Muscle of arm (tissue), 14 donors: ENCODE results near the gene YTHDC1. TPM values are rescaled to one million over a fixed set of nuclear protein-coding genes. Genes with fewer than 3 reads are reported as not detected.
A peak's percentile ranks its signal among the peaks of the same experiment; 100 is the strongest.
"Not testable (repeated sequence)": the region's sequence is repeated elsewhere in the genome, so short reads cannot be mapped to it uniquely, and the experiment has no call there.

ENCODE experiments used
- DNase-seq: peaks from one replicate; pipeline ENCODE4 v3.0.0-alpha.2; 2013
- long read RNA-seq, 11 donors: transcript quantifications; one replicate each; lab custom pipeline, GENCODE V29; 2026
- polyA plus RNA-seq, 12 donors: library from polyadenylated mRNA; unstranded; fragments of 120-200 nt; gene quantifications; one replicate each; pipeline ENCODE4 v1.2.1, GENCODE V29; 2013; ENCODE audit not compliant: insufficient read length in 12 of 12

The YTHDC1 gene
- 100 to 1,000 TPM in 1 of 12 donors, 10 to 100 TPM in 10, not detected in 1; 61.3 to 118 (median 85.7) TPM for polyA plus RNA-seq
- long read RNA-seq, donor 1, partial matches to known transcripts: 56 of 62 reads
- long read RNA-seq, donor 1, other reads (novel, unspliced or antisense): 0 of 62 reads
- long read RNA-seq, donor 2, full-length matches to known transcripts: 5 of 65 reads
- long read RNA-seq, donor 2, partial matches to known transcripts: 60 of 65 reads
- long read RNA-seq, donor 2, other reads (novel, unspliced or antisense): 0 of 65 reads
- long read RNA-seq, donor 3, full-length matches to known transcripts: 5 of 11 reads
- long read RNA-seq, donor 3, partial matches to known transcripts: 6 of 11 reads
- long read RNA-seq, donor 3, other reads (novel, unspliced or antisense): 0 of 11 reads
- long read RNA-seq, donor 4, full-length matches to known transcripts: 2 of 2 reads
- long read RNA-seq, donor 4, partial matches to known transcripts: 0 of 2 reads
- long read RNA-seq, donor 4, other reads (novel, unspliced or antisense): 0 of 2 reads
- long read RNA-seq, donor 5, transcript YTHDC1-204 (3 exons, 581 nt): major isoform, 7 of 48 reads
- long read RNA-seq, donor 5, partial matches to known transcripts: 38 of 48 reads
- long read RNA-seq, donor 5, other reads (novel, unspliced or antisense): 0 of 48 reads
- long read RNA-seq, donor 6, full-length matches to known transcripts: 1 of 7 reads
- long read RNA-seq, donor 6, partial matches to known transcripts: 6 of 7 reads
- long read RNA-seq, donor 6, other reads (novel, unspliced or antisense): 0 of 7 reads
- long read RNA-seq, donor 7, partial matches to known transcripts: 10 of 12 reads
- long read RNA-seq, donor 7, other reads (novel, unspliced or antisense): 0 of 12 reads
- long read RNA-seq, donor 8, full-length matches to known transcripts: 7 of 51 reads
- long read RNA-seq, donor 8, partial matches to known transcripts: 44 of 51 reads
- long read RNA-seq, donor 8, other reads (novel, unspliced or antisense): 0 of 51 reads
- long read RNA-seq, donor 9, partial matches to known transcripts: 6 of 10 reads
- long read RNA-seq, donor 9, other reads (novel, unspliced or antisense): 0 of 10 reads
- long read RNA-seq, donor 10, transcript YTHDC1-204 (3 exons, 581 nt): major isoform, 5 of 32 reads
- long read RNA-seq, donor 10, partial matches to known transcripts: 27 of 32 reads
- long read RNA-seq, donor 10, other reads (novel, unspliced or antisense): 0 of 32 reads
- long read RNA-seq, donor 11, partial matches to known transcripts: 25 of 29 reads
- long read RNA-seq, donor 11, other reads (novel, unspliced or antisense): 0 of 29 reads

GRCh38 chr4:68349649-68350360, at the start of gene YTHDC1:
Gene YTHDC1, minus strand, starts transcription at chr4:68350090. Its CDS starts 337 bp downstream, at chr4:68349753.
- DNase-seq: peak; percentile 98

- DNase-seq: no peak
Measured at GRCh38 chr4:68399306-68399705, 49.4 kb upstream of the YTHDC1 start.

DNA sequence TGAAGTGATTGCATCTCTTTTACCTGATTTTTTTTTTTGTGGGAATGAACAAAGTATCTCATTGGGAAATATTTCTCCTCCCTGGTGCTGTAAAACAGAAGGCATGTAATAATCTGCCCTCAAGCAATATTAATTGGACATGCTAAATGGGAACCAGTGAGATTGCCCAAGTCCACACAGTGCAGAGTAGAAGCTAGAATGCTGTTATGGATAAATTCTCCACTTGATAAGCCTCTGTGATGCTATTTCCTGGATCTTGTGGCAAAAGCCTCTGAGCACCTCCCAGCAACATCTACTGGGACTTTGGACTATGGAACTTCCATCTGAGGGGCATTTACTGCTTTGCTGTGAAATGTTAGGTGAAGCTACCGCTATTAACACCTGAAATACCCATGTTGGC, 46.9 kb upstream of the YTHDC1 start:
- DNase-seq: no peak

DNA sequence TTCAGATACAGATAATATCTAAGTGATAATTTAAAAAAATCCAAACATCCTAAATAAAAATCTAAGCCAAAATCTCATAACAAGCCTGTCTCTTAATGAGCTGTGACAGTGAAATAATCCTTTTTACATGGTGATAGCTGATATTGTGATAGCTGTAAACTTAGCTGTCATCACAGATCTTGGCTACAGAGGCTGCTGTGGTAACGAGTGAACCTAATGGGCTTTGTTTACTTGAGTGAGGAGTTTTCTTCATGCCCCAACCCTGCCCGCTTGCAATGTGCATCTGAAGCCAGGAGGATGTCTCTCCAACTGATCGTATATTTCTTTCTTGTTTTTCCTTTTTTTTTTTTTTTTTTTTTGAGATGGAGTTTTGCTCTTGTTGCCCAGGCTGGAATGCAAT, 41.5 kb upstream of the YTHDC1 start:
- DNase-seq: no peak

- no peak for DNase-seq
Measured at GRCh38 chr4:68390205-68390935, 40.5 kb upstream of the YTHDC1 start.

- DNase-seq: not testable (repeated sequence)
Measured at GRCh38 chr4:68389386-68389913, 39.6 kb upstream of the YTHDC1 start.

GRCh38 chr4:68388347-68388865, 38.5 kb upstream of the YTHDC1 start:
- no peak for DNase-seq

- DNase-seq: no peak
Measured at GRCh38 chr4:68385267-68385666, 35.4 kb upstream of the YTHDC1 start.

GRCh38 chr4:68383115-68383514, 33.2 kb upstream of the YTHDC1 start:
- no peak for DNase-seq

DNA sequence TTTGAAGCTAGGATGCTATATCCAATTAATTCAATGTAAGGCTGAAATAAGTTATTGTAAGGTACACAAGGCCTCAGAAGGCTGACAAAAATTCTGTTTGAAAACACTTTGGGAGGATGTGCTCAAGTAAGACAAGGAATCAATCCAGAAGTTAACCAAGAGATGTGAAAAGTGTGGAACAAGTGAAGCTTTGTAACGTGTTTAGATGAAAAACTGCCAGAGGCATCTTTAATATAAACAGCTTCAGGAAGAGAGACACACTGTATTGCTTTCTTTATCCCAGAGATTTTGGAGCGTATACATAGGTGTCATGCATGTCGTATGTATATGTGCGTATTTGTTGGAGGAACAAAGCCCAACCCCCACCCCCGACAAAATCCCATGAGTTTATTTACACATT, 28.3 kb upstream of the YTHDC1 start:
- no peak for DNase-seq

GRCh38 chr4:68375667-68376559, 26.0 kb upstream of the YTHDC1 start:
- DNase-seq: peak; percentile 4

DNA sequence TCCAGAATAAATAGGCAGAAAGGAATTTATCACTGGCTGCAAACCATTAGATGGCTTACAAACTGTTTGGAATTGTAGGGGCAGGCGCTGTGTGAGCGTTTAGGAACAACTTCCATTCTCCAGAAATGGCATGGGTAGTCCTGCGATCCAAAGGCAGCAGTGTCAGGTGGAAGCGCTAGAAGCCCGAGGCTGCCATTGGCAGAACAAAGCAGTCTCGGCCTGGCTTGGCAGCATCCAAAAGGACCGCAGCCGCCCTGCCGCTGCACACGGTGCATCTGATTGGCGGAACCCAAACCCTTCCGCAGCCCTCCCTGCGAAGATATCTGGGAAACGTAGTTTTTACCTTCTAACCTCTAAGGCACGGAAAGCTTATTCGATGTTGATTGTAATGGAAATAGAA, 23.6 kb upstream of the YTHDC1 start:
- DNase-seq: peak; percentile 77

- no peak for DNase-seq
Measured at GRCh38 chr4:68372588-68372987, 22.7 kb upstream of the YTHDC1 start.

DNA sequence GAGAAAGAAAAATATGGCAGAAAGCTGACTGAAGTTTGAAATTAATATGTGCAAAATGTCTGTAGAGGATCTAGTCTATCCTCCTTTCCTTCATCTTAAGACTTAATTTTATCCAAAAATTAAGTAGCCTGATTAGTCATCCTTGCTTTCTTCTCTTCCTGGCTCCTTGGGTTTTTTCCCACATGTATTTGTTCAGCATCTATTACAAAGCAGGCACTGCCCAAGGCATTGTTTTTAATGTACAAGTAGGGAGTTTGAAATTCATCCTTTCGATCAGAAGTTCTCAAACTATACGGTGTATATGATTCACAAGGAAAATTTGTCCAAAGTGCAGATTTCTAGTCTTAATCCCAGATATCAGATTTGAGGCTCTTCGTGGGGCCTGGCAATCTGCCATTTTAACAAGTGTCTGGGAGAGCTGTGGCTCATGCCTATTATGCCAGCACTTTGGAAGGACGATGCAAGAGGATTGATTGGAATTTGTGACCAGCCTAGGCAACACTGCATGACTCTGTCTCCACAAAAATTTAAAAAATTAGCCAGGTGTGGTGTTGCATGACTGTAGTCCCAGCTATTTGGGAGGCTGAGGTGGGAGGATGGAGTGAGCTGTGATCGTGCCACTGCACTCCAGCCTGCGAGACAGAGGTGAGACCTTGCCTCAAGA, 19.4 kb upstream of the YTHDC1 start:
- DNase-seq: no peak

GRCh38 chr4:68368691-68369131, 18.8 kb upstream of the YTHDC1 start:
- no peak for DNase-seq

DNA sequence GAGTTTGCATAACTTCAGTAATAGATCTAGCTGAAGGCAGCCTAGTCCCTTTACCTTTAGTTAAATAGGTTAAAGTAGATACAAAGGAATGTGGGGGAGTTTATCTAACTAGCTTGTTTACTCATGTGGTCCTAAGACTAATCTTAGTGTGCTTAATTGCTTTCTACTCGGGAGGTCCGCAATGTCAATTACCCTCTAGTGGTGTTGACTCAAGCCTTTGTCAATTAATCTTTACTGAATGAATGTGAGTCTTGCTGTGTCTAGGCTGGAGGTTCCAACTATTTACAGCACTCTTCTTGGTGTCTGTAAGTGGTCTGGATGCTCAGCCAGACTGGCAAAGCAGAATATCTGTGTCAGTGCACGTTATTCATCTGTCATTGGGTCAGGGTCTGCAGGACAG, 17.9 kb upstream of the YTHDC1 start:
- no peak for DNase-seq

GRCh38 chr4:68366600-68366999, 16.7 kb upstream of the YTHDC1 start:
- DNase-seq: no peak

GRCh38 chr4:68365068-68365467, 15.2 kb upstream of the YTHDC1 start:
- DNase-seq: no peak
